ENCODE measurements around the gene COL17A1. TPM values are rescaled to one million over a fixed set of nuclear protein-coding genes. Genes with fewer than 3 reads are reported as not detected.

COL17A1 gene
- 1 to 10 TPM in 1 of 4 donors, under 1 TPM in 2, not detected in 1; under 0.01 to 2.9 (median 0.98) TPM for total RNA-seq

DNA sequence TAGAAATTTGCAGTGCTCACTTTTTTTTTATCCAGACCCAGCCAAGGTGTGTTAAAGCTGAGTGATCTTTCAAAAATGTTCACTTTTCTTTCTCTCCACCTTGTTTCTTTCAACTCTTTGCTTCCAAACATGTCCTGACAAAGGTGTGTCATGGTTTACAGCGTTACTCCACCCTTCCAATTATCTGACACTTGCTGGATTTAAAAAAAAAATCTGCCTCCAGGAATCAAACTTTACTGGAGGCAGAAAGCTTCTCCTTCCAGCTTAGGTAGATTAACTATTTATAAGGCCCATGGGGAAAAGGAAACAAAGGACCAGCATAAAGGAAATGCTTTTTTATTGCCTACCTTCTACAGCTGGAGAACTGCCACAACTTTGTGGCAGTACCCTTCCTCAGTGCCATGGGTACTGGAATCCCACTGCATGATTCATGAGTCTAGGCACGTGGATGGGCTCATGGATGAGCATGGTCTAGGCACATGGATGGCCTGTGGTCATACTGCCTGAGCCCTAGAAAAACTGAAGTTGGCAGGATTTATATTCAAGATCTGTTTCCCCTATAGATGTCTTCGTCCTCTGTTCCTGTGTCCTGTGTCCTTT lies at the start of gene COL17A1:
TSS of gene COL17A1 (minus strand) at position 80 of the 600 bp plus-strand sequence. CDS start 5,207 bp downstream, outside the sequence.
- intact Hi-C loops (cut with DNase I; ENCODE audit: low total_unique reads) = no loop called here
- Histone ChIP-seq H3K4me3 (no peak within 1 kb of the TSS), H3K27me3 (no peaks in the 10 kb centered on the region), H3K36me3 (no peaks in the 10 kb centered on the region), H3K4me1 (no peaks in the 10 kb centered on the region), H3K27ac (no peak within 1 kb of the TSS), H3K9me3 (no peaks in the 10 kb centered on the region)
- DNase-seq = no peak
- TF ChIP-seq, protein P1, sequence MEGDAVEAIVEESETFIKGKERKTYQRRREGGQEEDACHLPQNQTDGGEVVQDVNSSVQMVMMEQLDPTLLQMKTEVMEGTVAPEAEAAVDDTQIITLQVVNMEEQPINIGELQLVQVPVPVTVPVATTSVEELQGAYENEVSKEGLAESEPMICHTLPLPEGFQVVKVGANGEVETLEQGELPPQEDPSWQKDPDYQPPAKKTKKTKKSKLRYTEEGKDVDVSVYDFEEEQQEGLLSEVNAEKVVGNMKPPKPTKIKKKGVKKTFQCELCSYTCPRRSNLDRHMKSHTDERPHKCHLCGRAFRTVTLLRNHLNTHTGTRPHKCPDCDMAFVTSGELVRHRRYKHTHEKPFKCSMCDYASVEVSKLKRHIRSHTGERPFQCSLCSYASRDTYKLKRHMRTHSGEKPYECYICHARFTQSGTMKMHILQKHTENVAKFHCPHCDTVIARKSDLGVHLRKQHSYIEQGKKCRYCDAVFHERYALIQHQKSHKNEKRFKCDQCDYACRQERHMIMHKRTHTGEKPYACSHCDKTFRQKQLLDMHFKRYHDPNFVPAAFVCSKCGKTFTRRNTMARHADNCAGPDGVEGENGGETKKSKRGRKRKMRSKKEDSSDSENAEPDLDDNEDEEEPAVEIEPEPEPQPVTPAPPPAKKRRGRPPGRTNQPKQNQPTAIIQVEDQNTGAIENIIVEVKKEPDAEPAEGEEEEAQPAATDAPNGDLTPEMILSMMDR (IDR thresholded peaks at IDR 0.05) = no peak
- no peak for TF ChIP-seq POLR2A (IDR thresholded peaks at IDR 0.05)

DNA sequence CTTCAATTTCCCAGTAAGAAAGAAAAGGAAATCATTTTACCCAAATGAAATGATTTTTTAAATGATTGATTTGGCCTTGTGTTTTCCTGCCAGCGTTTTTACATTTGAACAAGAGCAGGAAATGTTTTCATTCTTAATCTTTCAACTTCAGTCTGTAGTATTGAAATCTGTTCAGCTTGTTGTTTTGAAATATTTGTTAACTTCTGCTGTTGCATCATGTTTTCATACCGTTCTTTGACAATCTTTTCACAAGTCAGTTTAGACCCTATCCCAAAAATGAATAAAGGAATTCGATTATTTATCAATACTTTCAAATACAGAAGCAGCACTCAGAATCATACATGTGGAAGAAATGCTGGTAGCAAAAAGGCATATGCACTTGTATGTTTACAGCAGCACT lies 44.4 kb upstream of the COL17A1 start:
- H3K27me3 ChIP-seq = no peaks in the 10 kb centered on the region
- no peaks in the 10 kb centered on the region for H3K36me3 ChIP-seq
- H3K27ac ChIP-seq = no peak overlapping the region
- H3K4me3 ChIP-seq = no peak overlapping the region
- intact Hi-C loops (cut with DNase I; ENCODE audit: low total_unique reads) = no loop called here
- no peaks in the 10 kb centered on the region for H3K4me1 ChIP-seq
- H3K9me3 ChIP-seq = no peaks in the 10 kb centered on the region
- no peak for DNase-seq
- no peak for TF ChIP-seq POLR2A (IDR thresholded peaks at IDR 0.05)
- TF ChIP-seq, protein P1 (IDR thresholded peaks at IDR 0.05) = no peak

DNA sequence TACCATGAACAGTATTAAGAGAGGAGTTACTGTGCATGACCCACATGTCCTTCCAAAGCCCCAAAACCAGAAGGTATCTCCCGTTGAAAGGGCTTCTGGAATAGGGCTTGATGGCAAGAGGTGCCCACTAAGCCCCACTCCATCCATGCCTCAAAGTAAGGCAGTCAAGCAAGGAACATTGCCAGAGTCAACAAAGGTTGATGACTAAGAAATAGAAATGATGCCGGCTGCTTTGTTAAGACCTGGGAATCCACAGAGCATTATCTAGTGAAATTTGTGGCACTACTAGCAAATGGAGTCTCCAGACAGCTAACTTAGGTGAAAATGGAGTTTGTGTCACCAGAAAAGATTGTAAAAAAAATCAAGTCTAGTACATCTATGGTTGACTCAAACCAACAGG lies 42.5 kb upstream of the COL17A1 start:
- no peaks in the 10 kb centered on the region for H3K9me3 ChIP-seq
- TF ChIP-seq POLR2A (IDR thresholded peaks at IDR 0.05) = no peak
- TF ChIP-seq, protein P1 (IDR thresholded peaks at IDR 0.05) = no peak
- H3K36me3 ChIP-seq = no peaks in the 10 kb centered on the region
- no peak for DNase-seq
- no peaks in the 10 kb centered on the region for H3K4me1 ChIP-seq
- no peaks in the 10 kb centered on the region for H3K27me3 ChIP-seq
- no peak overlapping the region for H3K4me3 ChIP-seq
- no peak overlapping the region for H3K27ac ChIP-seq
- intact Hi-C loops (cut with DNase I; ENCODE audit: low total_unique reads) = no loop called here

DNA sequence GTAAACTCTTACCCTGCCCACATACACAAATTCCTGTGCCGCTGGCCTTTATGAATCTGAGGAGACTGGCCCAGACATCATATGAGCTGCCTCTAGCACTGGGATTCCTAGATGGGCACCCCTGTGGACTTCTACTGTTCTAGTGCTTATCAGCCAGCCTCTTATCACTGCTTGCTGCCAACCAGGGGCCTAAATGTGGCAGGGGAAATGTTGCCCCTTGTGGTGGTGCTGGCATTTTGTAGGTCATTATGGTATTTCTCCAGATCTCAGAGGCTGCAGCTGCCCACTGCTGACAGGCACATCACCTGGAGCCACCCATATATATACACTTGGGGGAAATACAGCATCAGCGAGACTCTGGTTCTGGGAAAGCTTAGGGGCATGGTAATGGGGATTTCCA lies 41.7 kb upstream of the COL17A1 start:
- no peak for TF ChIP-seq POLR2A (IDR thresholded peaks at IDR 0.05)
- TF ChIP-seq, protein P1 (IDR thresholded peaks at IDR 0.05) = no peak
- Histone ChIP-seq H3K27ac (no peak overlapping the region), H3K27me3 (no peaks in the 10 kb centered on the region), H3K4me1 (no peaks in the 10 kb centered on the region), H3K9me3 (no peaks in the 10 kb centered on the region), H3K4me3 (no peak overlapping the region), H3K36me3 (no peaks in the 10 kb centered on the region)
- DNase-seq = no peak
- intact Hi-C loops (cut with DNase I; ENCODE audit: low total_unique reads) = no loop called here

DNA sequence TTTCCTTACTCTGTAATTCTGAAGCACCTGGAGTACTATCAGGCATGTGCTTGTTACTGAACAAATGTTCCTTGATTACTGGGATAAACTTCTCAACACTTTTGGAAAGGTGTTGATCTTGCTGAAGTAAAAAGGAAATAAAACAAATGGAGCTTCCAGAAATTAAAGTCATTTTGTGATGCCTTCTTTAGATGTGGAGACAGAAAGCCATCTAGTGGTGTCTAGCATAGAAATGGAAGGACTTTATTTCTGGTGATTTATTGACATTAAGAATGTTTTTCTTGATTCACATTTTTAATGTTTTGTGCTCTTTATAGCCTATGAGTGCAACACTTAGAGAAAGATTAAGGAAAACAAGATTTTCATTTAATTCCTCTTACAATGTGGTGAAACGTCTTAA lies 37.7 kb upstream of the COL17A1 start:
- Histone ChIP-seq H3K4me3 (no peak overlapping the region), H3K36me3 (no peaks in the 10 kb centered on the region), H3K9me3 (no peaks in the 10 kb centered on the region), H3K27ac (peak overlapping the region in 1 of 2 donors; percentile 99), H3K4me1 (peaks cover 0 to 5% of the 10 kb centered on the region in 2 donors), H3K27me3 (no peaks in the 10 kb centered on the region)
- intact Hi-C loops (cut with DNase I; ENCODE audit: low total_unique reads) = no loop called here
- no peak for DNase-seq
- TF ChIP-seq POLR2A (IDR thresholded peaks at IDR 0.05) = no peak
- TF ChIP-seq, protein P1 (IDR thresholded peaks at IDR 0.05) = peak in 1 of 4 experiments; percentile 14

Measured in uterus (tissue), 4 donors.